Limb (tissue), 2 donors: ENCODE results near the gene IQCK.
A peak's percentile ranks its signal among the peaks of the same experiment; 100 is the strongest.

Experiments
- DNase-seq, 2 donors: peaks; one replicate each; pipeline ENCODE4 v3.0.0-alpha.2; 2016; ENCODE audit errors: extremely low spot score in 2 of 2

IQCK gene

GRCh38 chr16:19802612-19803011 is 84.5 kb downstream of the IQCK start:
- DNase-seq: no peak

DNA sequence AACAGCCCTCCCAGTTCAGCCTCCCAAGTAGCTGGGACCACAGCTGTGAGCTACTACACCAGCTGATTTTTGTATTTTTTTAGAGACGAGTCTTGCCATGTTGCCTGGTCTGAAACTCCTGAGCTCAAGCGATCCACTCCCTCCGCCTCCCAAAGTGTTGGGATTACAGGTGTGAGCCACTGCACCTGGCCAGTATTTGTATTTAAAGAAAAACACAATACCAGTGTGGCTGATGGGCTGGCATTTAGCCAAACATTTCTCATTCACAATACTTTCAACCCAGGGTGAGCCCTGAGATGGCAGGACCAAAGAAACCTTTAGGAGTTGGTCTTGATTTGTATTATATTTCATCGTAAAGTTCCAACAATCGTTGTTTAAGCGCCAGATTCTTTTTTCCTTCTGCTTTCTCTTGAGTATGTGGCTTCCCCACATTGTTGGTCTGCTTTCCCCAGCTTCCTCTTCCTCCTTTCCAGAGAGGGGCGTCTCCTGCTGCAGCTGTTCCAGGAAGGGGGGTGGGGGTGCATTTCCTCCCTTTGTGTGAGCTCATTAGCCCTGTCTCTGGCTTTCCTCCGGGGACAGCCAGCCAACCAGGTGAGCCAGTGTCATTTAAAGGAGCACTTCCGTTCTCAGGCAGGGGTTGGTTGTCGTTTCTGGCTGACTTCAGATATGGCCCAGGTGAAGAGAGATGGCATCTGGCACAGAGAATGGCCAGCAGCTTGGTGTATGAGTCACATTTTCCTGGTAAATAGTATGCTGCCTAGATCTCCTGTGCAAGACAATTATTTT is 86.7 kb downstream of the IQCK start:
- DNase-seq: peak in 1 of 2 donors; percentile 51

DNA sequence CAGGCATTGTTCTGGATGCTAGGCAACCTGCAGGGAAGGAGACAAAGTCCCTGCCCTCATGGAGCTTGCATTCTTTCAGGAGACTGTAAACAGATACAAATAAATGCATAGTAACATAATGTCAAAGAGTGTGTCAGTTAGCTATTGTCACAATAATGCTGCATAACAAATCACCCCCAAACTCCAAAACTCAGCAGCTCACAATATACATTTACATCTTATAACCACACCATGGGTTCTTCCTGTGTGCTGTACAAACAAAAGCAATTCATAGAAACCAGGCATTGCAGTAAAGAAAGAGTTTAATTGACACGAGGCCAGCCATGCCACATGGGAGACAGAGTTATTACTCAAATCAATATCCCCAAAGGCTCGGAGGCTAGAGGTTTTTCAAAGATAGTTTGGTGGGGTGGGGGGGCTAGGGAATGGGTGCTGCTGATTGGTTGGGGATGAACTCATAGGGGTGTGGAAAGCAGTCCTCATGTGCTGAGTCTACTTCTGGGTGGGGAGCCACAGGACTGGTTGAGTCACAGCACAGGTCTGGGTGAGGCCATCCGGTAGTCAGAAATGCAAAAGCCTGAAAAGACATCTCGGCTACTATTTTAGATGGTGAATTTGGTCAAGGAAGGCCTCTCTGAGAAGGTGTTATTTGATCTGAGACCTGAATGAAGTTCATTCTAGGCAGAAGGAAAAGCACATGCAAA is 87.5 kb downstream of the IQCK start:
- DNase-seq: no peak

GRCh38 chr16:19808061-19808641 is 90.1 kb downstream of the IQCK start:
- no peak for DNase-seq

GRCh38 chr16:19809121-19809635 is 91.1 kb downstream of the IQCK start:
- DNase-seq: no peak

GRCh38 chr16:19809693-19810092 is 91.6 kb downstream of the IQCK start:
- DNase-seq: no peak

DNA sequence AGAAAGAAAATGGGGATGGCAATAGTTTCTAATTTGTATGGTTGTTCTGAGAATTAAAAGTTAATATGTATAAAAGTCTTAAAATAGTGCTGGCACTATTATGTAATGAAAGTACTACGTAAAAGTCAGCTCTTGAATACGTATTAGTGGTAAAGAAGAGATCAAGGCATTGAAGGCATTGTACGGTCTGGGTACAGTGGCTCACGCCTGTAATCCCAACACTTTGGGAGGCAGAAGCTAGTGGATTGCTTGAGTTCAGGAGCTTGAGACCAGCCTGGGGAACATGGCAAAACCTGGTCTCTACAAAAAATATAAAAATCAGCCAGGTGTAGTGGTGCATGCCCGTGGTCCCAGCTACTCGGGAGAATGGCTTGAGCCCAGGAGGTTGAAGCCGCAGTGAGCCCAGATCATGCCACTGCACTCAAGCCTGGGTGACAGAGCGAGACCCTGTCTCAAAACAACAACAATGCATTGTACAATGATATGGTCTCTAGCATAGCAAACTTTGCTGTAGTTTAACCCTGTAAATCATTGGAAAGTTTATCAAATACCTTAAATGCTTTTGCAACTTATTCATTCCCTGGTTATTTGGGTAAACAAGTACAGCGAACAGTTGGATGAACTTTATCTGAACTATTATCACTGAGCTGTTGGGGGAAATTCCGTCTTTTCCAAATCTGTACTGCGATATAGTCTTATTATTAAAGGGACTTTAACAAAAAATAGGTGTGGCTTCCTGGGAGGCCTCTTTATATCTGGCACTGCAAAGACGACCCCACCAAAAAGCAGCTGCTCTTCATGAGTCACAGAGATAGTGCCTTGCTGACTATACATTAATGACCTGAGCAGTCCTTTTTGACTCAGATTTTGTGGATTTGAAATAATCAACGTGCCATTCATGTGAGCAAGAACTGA is 93.0 kb downstream of the IQCK start:
- DNase-seq: no peak

- DNase-seq: no peak
These were observed 94.9 kb downstream of the IQCK start for GRCh38 chr16:19812986-19813385.

- DNase-seq: no peak
These were observed 97.3 kb downstream of the IQCK start for GRCh38 chr16:19815418-19815817.

DNA sequence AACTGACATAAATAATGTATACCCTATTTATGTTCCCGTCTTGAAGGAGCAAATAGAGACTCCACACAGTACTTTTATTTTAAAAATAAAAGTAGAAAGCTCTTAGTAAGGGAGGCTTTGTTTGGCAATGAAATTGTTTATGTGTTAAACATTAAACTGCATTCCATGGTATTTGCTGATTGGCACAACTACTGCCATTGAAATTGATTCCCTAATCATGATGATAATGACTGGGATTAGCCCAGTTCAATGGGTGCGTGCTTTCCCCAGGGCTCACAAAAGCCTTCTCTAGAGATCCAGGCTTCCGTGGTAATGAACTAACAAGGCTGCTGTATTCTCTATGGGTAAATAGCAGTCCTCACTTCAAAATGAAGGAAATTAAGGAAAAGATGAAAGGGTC is 99.1 kb downstream of the IQCK start:
- DNase-seq: no peak

DNA sequence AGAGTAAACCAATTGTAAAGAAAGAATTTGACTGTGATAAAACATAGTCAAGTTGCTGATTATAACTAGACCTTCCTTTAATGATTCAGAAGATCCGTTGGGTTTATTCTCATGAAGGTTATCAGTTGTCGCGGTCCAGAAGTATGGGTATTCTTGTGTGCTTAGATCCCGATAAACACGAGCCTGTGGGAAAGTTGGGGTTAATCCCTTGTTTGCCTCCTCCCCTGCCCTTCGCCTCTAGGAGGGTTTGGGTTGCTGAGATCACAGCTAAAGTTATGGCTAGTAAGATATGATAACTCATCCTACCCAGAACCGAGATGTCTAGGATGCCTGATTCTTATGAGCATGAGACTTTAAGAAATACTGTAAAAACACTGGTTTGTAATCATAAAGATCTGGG is 99.8 kb downstream of the IQCK start:
- DNase-seq: no peak

GRCh38 chr16:19822533-19822932 is 104.5 kb downstream of the IQCK start:
- no peak for DNase-seq

GRCh38 chr16:19823322-19823721 is 105.3 kb downstream of the IQCK start:
- DNase-seq: no peak

- no peak for DNase-seq
These were observed 106.1 kb downstream of the IQCK start for GRCh38 chr16:19824216-19824615.

- DNase-seq: no peak
These were observed 112.0 kb downstream of the IQCK start for GRCh38 chr16:19829844-19830692.

- DNase-seq: no peak
These were observed 113.0 kb downstream of the IQCK start for GRCh38 chr16:19830902-19831560.

GRCh38 chr16:19831678-19832077 is 113.6 kb downstream of the IQCK start:
- no peak for DNase-seq

DNA sequence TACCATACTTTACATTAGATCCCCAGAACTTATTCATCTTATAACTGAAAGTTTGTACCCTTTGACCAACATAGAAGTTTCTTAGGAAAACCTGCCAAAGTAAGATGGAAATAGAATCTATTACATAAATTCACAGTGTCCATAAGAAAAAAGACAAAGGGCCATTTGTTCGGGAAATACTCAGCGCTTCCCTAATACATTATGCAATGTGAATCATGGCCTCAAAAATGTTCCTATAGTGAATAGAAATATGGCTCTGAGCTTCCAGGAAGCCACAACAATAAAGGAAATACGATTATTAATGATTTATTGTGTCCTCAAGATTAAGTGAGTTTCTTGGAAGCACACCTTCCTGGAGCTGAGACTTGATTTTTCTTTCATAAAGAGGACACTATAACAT is 115.1 kb downstream of the IQCK start:
- DNase-seq: no peak

- DNase-seq: no peak
These were observed 115.5 kb downstream of the IQCK start for GRCh38 chr16:19833581-19833980.

DNA sequence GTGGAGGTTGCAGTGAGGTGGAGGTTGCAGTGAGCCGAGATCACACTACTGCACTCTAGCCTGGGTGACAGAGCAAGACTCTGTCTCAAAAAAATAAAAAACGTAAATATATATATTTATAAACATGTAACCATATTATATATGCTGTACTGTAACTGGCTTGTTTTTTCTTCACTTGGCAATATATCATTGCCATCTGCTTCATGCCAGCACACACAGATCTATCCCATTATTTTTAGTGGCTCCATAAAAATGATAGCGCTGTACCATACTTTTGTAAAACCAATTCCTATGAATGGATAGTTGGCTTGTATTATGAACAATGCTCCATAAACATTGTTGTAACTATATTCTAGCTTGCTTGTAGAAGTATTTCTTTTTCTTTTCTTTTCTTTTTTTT is 117.1 kb downstream of the IQCK start:
- no peak for DNase-seq
